Tibial nerve (tissue), 3 donors: Measurements from ENCODE around the gene PDCD1.

Experiments used
- POLR2A ChIP-seq, 2 donors: fragments of 450-650 bp; IDR thresholded peaks; one replicate each; pipeline ENCODE4 v1.6.1; 2017; ENCODE audit warnings: antibody characterized with exemption in 2 of 2, mild to moderate bottlenecking in 2 of 2, moderate library complexity in 2 of 2
- TF ChIP-seq, protein P1 (sequence below), 5 experiments: fragments of 200-600 bp in 3 of 5; fragments of 450-650 bp in 2 of 5; sonication (generic) in 3 of 5; IDR thresholded peaks; one replicate each; pipeline ENCODE4 v1.5.1; 2016 to 2019; ENCODE audit warnings: antibody characterized with exemption in 5 of 5, mild to moderate bottlenecking in 3 of 5, moderate library complexity in 2 of 5

DNA sequence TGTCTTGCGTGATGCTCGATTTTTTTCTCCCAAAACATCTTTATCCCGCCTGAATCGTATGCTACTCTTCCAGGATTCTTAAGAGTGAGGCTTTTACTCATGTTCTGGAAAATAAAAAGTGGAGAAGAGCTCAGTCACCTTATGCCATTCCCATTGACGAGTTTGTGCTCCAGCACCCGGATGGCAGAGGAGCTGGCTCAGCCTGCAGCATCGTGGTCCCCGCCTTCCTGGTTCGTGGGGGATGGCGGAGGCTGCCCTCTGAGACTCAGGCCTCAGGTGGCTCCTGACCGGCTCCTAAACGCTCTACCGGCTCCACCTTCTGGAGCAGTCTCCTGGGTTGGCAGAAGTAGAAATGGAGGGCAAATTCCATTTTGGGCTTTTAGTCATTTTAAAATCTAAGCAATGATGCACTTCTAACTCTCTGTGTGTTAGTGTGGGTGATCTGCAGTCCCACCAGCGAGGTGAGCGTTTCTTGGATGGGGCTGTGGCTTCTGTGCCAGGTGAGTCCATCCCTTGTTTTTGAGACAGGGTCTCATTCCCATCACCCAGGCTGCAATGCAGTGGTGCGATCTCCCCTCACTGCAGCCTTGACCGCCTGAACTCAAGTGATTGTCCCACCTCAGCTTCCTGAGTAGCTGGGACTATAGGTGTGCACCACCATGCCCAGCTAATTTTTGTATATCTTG is 38.7 kb upstream of the PDCD1 start:
- TF ChIP-seq, protein P1, sequence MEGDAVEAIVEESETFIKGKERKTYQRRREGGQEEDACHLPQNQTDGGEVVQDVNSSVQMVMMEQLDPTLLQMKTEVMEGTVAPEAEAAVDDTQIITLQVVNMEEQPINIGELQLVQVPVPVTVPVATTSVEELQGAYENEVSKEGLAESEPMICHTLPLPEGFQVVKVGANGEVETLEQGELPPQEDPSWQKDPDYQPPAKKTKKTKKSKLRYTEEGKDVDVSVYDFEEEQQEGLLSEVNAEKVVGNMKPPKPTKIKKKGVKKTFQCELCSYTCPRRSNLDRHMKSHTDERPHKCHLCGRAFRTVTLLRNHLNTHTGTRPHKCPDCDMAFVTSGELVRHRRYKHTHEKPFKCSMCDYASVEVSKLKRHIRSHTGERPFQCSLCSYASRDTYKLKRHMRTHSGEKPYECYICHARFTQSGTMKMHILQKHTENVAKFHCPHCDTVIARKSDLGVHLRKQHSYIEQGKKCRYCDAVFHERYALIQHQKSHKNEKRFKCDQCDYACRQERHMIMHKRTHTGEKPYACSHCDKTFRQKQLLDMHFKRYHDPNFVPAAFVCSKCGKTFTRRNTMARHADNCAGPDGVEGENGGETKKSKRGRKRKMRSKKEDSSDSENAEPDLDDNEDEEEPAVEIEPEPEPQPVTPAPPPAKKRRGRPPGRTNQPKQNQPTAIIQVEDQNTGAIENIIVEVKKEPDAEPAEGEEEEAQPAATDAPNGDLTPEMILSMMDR (IDR thresholded peaks at IDR 0.05), result no peak
- no peak for TF ChIP-seq POLR2A (IDR thresholded peaks at IDR 0.05)
